Liver (tissue), 3 donors: ENCODE measurements around the gene ZNF547.

ENCODE experiments used
- EGR1 ChIP-seq, 2 donors: IDR thresholded peaks; 2 replicates each; pipeline ENCODE4 v1.6.1; 2016 to 2018; ENCODE audit warnings: antibody characterized with exemption in 2 of 2, low read depth in 2 of 2
- GABPA ChIP-seq, 2 donors: IDR thresholded peaks in 1 of 2; conservative IDR thresholded peaks in 1 of 2; 2 replicates each; pipeline ENCODE4 v1.6.1; 2016; ENCODE audit warnings: antibody characterized with exemption in 2 of 2, mild to moderate bottlenecking in 1 of 2, moderate library complexity in 1 of 2
- JUND ChIP-seq, 2 donors: IDR thresholded peaks; 2 replicates each; pipeline ENCODE4 v1.6.1; 2016; ENCODE audit warnings: antibody characterized with exemption in 2 of 2
- RAD21 ChIP-seq, 2 donors: IDR thresholded peaks; 2 replicates each; pipeline ENCODE4 v1.6.1; 2016; ENCODE audit warnings: antibody characterized with exemption in 2 of 2, mild to moderate bottlenecking in 2 of 2
- SP1 ChIP-seq: IDR thresholded peaks from 2 replicates; pipeline ENCODE4 v1.6.1; 2018; ENCODE audit warnings: antibody characterized with exemption, mild to moderate bottlenecking
- YY1 ChIP-seq: IDR thresholded peaks from 2 replicates; pipeline ENCODE4 v1.6.1; 2016; ENCODE audit warnings: antibody characterized with exemption, mild to moderate bottlenecking
- TF ChIP-seq, protein P1 (sequence below): fragments of 150-350 bp; IDR thresholded peaks from 2 replicates; pipeline ENCODE4 v1.5.1; 2017; ENCODE audit warnings: improper control_type of control experiment, low read depth, low read length; ENCODE audit not compliant: missing input control
- TF ChIP-seq, protein P2 (sequence below): IDR thresholded peaks from 2 replicates; pipeline ENCODE4 v1.6.1; 2016; ENCODE audit warnings: antibody characterized with exemption
- TF ChIP-seq, protein P3 (sequence below): IDR thresholded peaks from 2 replicates; pipeline ENCODE4 v1.6.1; 2016; ENCODE audit warnings: antibody characterized with exemption
- donor health status: healthy.
- donor health status: healthy.

DNA sequence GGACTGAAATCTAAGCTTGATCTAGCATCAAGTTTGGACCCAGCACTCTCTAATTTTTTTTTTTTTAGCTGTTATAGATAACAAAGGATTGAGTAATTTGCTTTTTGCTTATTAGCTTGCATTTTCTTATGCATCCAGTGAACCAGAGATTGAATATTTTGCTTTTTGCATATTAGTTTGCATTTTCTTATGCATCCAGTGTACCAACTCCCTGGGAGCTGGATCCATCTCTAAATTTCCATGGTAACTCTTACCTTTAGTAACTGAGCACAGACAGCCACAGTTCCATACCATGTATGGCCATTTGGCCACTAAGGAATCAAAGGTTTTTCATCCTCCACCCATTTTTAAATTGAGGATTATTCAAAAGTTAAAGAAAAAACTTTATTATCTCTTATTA lies 17.6 kb downstream of the ZNF547 start:
- TF ChIP-seq, protein P1, sequence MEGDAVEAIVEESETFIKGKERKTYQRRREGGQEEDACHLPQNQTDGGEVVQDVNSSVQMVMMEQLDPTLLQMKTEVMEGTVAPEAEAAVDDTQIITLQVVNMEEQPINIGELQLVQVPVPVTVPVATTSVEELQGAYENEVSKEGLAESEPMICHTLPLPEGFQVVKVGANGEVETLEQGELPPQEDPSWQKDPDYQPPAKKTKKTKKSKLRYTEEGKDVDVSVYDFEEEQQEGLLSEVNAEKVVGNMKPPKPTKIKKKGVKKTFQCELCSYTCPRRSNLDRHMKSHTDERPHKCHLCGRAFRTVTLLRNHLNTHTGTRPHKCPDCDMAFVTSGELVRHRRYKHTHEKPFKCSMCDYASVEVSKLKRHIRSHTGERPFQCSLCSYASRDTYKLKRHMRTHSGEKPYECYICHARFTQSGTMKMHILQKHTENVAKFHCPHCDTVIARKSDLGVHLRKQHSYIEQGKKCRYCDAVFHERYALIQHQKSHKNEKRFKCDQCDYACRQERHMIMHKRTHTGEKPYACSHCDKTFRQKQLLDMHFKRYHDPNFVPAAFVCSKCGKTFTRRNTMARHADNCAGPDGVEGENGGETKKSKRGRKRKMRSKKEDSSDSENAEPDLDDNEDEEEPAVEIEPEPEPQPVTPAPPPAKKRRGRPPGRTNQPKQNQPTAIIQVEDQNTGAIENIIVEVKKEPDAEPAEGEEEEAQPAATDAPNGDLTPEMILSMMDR, result no peak
- TF ChIP-seq YY1 (no peak), RAD21 (IDR thresholded peaks at IDR 0.05) (no peak), SP1 (no peak), JUND (IDR thresholded peaks at IDR 0.05) (no peak), GABPA (IDR thresholded peaks at IDR 0.05 in 1 of 2, conservative IDR thresholded peaks at IDR 0.05 in 1 of 2) (no peak), EGR1 (IDR thresholded peaks at IDR 0.05; ENCODE audit: low read depth in 2 of 2) (no peak)
- TF ChIP-seq, protein P2, sequence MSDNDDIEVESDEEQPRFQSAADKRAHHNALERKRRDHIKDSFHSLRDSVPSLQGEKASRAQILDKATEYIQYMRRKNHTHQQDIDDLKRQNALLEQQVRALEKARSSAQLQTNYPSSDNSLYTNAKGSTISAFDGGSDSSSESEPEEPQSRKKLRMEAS, result no peak
- TF ChIP-seq, protein P3, sequence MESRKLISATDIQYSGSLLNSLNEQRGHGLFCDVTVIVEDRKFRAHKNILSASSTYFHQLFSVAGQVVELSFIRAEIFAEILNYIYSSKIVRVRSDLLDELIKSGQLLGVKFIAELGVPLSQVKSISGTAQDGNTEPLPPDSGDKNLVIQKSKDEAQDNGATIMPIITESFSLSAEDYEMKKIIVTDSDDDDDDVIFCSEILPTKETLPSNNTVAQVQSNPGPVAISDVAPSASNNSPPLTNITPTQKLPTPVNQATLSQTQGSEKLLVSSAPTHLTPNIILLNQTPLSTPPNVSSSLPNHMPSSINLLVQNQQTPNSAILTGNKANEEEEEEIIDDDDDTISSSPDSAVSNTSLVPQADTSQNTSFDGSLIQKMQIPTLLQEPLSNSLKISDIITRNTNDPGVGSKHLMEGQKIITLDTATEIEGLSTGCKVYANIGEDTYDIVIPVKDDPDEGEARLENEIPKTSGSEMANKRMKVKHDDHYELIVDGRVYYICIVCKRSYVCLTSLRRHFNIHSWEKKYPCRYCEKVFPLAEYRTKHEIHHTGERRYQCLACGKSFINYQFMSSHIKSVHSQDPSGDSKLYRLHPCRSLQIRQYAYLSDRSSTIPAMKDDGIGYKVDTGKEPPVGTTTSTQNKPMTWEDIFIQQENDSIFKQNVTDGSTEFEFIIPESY, result no peak
